HG03039 (cell line): ENCODE data around the gene FMR1NB.

Experiments used
- ATAC-seq: cut with Tn5 transposase; IDR thresholded peaks from one replicate; pipeline ENCODE4 v1.9.1; 2021; ENCODE audit warnings: mild to moderate bottlenecking, moderate library complexity; ENCODE audit not compliant: unreplicated experiment

Gene FMR1NB

GRCh38 chrX:148069759-148070503 is 88.8 kb downstream of the FMR1NB start:
- peak; percentile 79 for ATAC-seq

GRCh38 chrX:148070504-148070877 is 89.4 kb downstream of the FMR1NB start:
- ATAC-seq, result no peak
